HG03103 (cell line): ENCODE measurements around the gene PPCDC.
A peak's percentile ranks its signal among the peaks of the same experiment; 100 is the strongest.
"Not testable (repeated sequence)": the region's sequence is repeated elsewhere in the genome, so short reads cannot be mapped to it uniquely, and the experiment has no call there.

ENCODE experiments used
- ATAC-seq: cut with Tn5 transposase; IDR thresholded peaks from one replicate; pipeline ENCODE4 v1.9.1; 2021; ENCODE audit warnings: low read depth; ENCODE audit not compliant: unreplicated experiment

The PPCDC gene

GRCh38 chr15:75065851-75066509 lies 42.6 kb downstream of the PPCDC start:
- no peak for ATAC-seq

- no peak for ATAC-seq
Measured at GRCh38 chr15:75067123-75067830, 43.9 kb downstream of the PPCDC start.

- ATAC-seq = no peak
Measured at GRCh38 chr15:75068748-75069147, 45.4 kb downstream of the PPCDC start.

GRCh38 chr15:75069301-75069925 lies 46.0 kb downstream of the PPCDC start:
- peak; percentile 69 for ATAC-seq

GRCh38 chr15:75070674-75071073 lies 47.3 kb downstream of the PPCDC start:
- no peak for ATAC-seq

GRCh38 chr15:75073197-75073596 lies 49.8 kb downstream of the PPCDC start:
- ATAC-seq = no peak

GRCh38 chr15:75076277-75076676 lies 52.9 kb downstream of the PPCDC start:
- no peak for ATAC-seq

- not testable (repeated sequence) for ATAC-seq
Measured at GRCh38 chr15:75077551-75077961, 54.2 kb downstream of the PPCDC start.

- no peak for ATAC-seq
Measured at GRCh38 chr15:75081150-75081549, 57.8 kb downstream of the PPCDC start.

GRCh38 chr15:75082689-75083088 lies 59.3 kb downstream of the PPCDC start:
- no peak for ATAC-seq

GRCh38 chr15:75085708-75086107 lies 62.3 kb downstream of the PPCDC start:
- ATAC-seq = not testable (repeated sequence)

GRCh38 chr15:75089456-75090387 lies 66.3 kb downstream of the PPCDC start:
- no peak for ATAC-seq

- no peak for ATAC-seq
Measured at GRCh38 chr15:75090388-75090734, 67.0 kb downstream of the PPCDC start.

- ATAC-seq = no peak
Measured at GRCh38 chr15:75091814-75092213, 68.4 kb downstream of the PPCDC start.

- ATAC-seq = not testable (repeated sequence)
Measured at GRCh38 chr15:75094961-75095478, 71.6 kb downstream of the PPCDC start.

- ATAC-seq = no peak
Measured at GRCh38 chr15:75095594-75095993, 72.2 kb downstream of the PPCDC start.

GRCh38 chr15:75097939-75098338 lies 74.5 kb downstream of the PPCDC start:
- ATAC-seq = no peak

GRCh38 chr15:75098404-75098803 lies 75.0 kb downstream of the PPCDC start:
- ATAC-seq = no peak
